ENCODE results near the gene ALDOA.

- no peak for TF ChIP-seq CTCF (IDR thresholded peaks at IDR 0.05)
- TF ChIP-seq POLR2AphosphoS5 (IDR thresholded peaks at IDR 0.05), result no peak
- TF ChIP-seq POLR2A (IDR thresholded peaks at IDR 0.05), result no peak
- TF ChIP-seq EP300 (IDR thresholded peaks at IDR 0.05), result no peak
These were observed 53.9 kb downstream of the ALDOA start for GRCh38 chr16:30119428-30119827.
